Measurements from ENCODE around the gene WEE2. TPM values are rescaled to one million over a fixed set of nuclear protein-coding genes. Genes with fewer than 3 reads are reported as not detected.

The WEE2 gene
- total RNA-seq, 2 donors from 2014 or later = not detected

DNA sequence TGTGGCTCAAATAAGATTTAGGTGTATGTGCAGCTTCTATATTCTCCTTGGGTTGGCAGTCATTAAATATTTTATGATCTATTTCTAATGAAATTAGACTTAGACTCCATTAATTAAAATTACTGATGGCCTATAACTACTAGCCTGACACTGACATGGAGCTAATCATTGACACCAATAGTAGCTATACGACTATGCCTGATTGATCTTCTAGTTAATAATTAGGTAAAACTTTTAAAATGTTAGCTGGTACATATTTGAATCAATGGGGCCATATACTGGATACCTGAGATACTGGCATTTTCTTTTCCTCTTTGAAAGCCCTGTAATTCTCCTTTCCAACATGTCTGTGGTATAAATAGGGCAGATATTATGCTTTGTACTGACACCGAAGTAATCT, 14.4 kb downstream of the WEE2 start:
- Mint-ChIP-seq H3K36me3 (ENCODE audit: low read depth) (no peaks in the 10 kb centered on the region), H3K27me3 (ENCODE audit: insufficient read depth) (peaks cover 2% of the 10 kb centered on the region), H3K9me3 (no peaks in the 10 kb centered on the region), H3K4me3 (no peak overlapping the region), H3K4me1 (no peaks in the 10 kb centered on the region), H3K27ac (no peak overlapping the region)
- Histone ChIP-seq H3K27me3 (ENCODE audit: control insufficient read depth, insufficient read depth, low read length, poor library complexity, severe bottlenecking) (no peaks in the 10 kb centered on the region), H3K9ac (ENCODE audit: extremely low read depth, low read length, poor library complexity, severe bottlenecking) (no peak overlapping the region), H3K9me3 (ENCODE audit: control insufficient read depth, low read length) (no peaks in the 10 kb centered on the region), H3K27ac (ENCODE audit: low read depth, low read length) (no peak overlapping the region), H3K4me3 (ENCODE audit: low read length) (no peak overlapping the region), H3K4me1 (ENCODE audit: control insufficient read depth, insufficient read depth, low read length) (no peaks in the 10 kb centered on the region), H3K36me3 (ENCODE audit: control insufficient read depth, insufficient read depth, low read length) (no peaks in the 10 kb centered on the region)
- WGBS, 2 experiments (ENCODE audit: insufficient coverage in 1 of 2, insufficient read length in 1 of 2) = 90% methylated on average over 2 of the region's 2 CpGs; no CpG with 5 or more reads in 1 of the 2 experiments
- no peak for DNase-seq
- TF ChIP-seq, protein P1, sequence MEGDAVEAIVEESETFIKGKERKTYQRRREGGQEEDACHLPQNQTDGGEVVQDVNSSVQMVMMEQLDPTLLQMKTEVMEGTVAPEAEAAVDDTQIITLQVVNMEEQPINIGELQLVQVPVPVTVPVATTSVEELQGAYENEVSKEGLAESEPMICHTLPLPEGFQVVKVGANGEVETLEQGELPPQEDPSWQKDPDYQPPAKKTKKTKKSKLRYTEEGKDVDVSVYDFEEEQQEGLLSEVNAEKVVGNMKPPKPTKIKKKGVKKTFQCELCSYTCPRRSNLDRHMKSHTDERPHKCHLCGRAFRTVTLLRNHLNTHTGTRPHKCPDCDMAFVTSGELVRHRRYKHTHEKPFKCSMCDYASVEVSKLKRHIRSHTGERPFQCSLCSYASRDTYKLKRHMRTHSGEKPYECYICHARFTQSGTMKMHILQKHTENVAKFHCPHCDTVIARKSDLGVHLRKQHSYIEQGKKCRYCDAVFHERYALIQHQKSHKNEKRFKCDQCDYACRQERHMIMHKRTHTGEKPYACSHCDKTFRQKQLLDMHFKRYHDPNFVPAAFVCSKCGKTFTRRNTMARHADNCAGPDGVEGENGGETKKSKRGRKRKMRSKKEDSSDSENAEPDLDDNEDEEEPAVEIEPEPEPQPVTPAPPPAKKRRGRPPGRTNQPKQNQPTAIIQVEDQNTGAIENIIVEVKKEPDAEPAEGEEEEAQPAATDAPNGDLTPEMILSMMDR (conservative IDR thresholded peaks at IDR 0.05) = no peak

DNA sequence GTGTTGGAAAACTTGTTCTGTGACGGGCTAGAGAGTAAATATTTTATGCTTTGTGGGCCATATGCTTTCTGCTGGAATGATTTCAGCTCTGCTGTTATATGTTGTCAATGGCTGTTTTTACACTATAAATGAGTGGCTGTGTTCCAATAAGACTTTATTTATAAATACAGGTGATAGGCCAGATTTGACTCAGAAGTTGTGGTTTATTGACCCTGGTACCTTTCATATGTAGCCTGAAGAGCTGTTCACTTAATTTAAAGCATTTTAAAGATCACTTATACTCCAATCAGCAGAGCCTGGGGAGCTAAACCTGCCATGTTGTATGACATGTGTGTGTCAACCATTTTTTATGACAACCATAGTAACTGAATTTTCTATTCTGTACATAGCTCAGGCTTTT, 20.9 kb downstream of the WEE2 start:
- Histone ChIP-seq H3K4me1 (ENCODE audit: control insufficient read depth, insufficient read depth, low read length) (peaks cover 2% of the 10 kb centered on the region), H3K36me3 (ENCODE audit: control insufficient read depth, insufficient read depth, low read length) (no peaks in the 10 kb centered on the region), H3K27ac (ENCODE audit: low read depth, low read length) (no peak overlapping the region), H3K4me3 (ENCODE audit: low read length) (no peak overlapping the region), H3K27me3 (ENCODE audit: control insufficient read depth, insufficient read depth, low read length, poor library complexity, severe bottlenecking) (no peaks in the 10 kb centered on the region), H3K9me3 (ENCODE audit: control insufficient read depth, low read length) (no peaks in the 10 kb centered on the region), H3K9ac (ENCODE audit: extremely low read depth, low read length, poor library complexity, severe bottlenecking) (no peak overlapping the region)
- DNase-seq = no peak
- TF ChIP-seq, protein P1 (conservative IDR thresholded peaks at IDR 0.05) = no peak
- Mint-ChIP-seq H3K4me3 (no peak overlapping the region), H3K27me3 (ENCODE audit: insufficient read depth) (peaks cover 2% of the 10 kb centered on the region), H3K9me3 (no peaks in the 10 kb centered on the region), H3K4me1 (peaks cover 10% of the 10 kb centered on the region), H3K27ac (no peak overlapping the region), H3K36me3 (ENCODE audit: low read depth) (no peaks in the 10 kb centered on the region)
- WGBS, 2 experiments (ENCODE audit: insufficient coverage in 1 of 2, insufficient read length in 1 of 2) = 100% methylated on average over 1 of the region's 1 CpG; no CpG with 5 or more reads in 1 of the 2 experiments

DNA sequence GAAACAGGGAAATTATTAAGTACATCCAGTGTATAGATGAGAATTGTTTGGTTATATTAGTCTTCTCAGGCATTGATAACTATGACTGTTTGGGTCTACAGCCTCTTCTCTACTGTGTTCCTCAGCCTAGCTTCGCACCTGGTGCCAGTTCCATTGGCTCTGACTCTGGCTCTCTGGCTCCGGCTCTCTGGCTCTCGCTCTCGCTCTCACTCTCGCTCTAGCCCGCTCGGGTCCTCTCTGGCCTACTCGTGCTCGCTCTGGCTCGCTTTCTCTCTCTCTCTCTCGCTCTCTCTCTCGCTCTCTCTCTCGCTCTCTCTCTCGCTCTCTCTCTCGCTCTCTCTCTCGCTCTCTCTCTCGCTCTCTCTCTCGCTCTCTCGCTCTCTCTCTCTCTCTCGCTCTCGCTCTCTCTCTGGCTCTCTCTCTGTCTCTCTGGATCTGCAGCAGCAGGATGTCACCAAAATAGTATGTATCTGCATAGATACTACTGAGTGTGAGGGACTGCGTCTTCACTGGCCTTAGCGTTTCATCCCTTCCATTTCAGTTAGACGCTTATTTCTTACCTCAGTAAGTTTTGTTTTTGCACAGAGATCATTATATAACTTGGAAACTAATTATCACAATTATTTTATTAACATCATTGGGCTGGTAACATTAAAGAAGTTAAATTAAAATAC, 23.5 kb downstream of the WEE2 start:
- H3K9me3 Mint-ChIP-seq = no peaks in the 10 kb centered on the region
- H3K4me3 Mint-ChIP-seq = no peak overlapping the region
- DNase-seq = no peak
- WGBS, 2 experiments (ENCODE audit: insufficient coverage in 1 of 2, insufficient read length in 1 of 2) = 91 to 99% methylated on average over 9 to 20 of the region's 24 CpGs
- TF ChIP-seq, protein P1 (conservative IDR thresholded peaks at IDR 0.05) = no peak
- Histone ChIP-seq H3K9me3 (ENCODE audit: control insufficient read depth, low read length) (no peaks in the 10 kb centered on the region), H3K36me3 (ENCODE audit: control insufficient read depth, insufficient read depth, low read length) (no peaks in the 10 kb centered on the region), H3K27me3 (ENCODE audit: control insufficient read depth, insufficient read depth, low read length, poor library complexity, severe bottlenecking) (no peaks in the 10 kb centered on the region), H3K9ac (ENCODE audit: extremely low read depth, low read length, poor library complexity, severe bottlenecking) (no peak overlapping the region), H3K4me1 (ENCODE audit: control insufficient read depth, insufficient read depth, low read length) (peaks cover 4% of the 10 kb centered on the region), H3K4me3 (ENCODE audit: low read length) (no peak overlapping the region), H3K27ac (ENCODE audit: low read depth, low read length) (no peak overlapping the region)
- peaks cover 10% of the 10 kb centered on the region for H3K4me1 Mint-ChIP-seq
- H3K36me3 Mint-ChIP-seq (ENCODE audit: low read depth) = no peaks in the 10 kb centered on the region
- no peak overlapping the region for H3K27ac Mint-ChIP-seq
- H3K27me3 Mint-ChIP-seq (ENCODE audit: insufficient read depth) = peaks cover 2% of the 10 kb centered on the region

Data from endodermal cell (in vitro differentiated cells).